ENCODE results near the gene TAS2R3. TPM values are rescaled to one million over a fixed set of nuclear protein-coding genes. Genes with fewer than 3 reads are reported as not detected.

Gene TAS2R3
- total RNA-seq, 1 experiment from 2014 or later, result 1.2 TPM

GRCh38 chr7:141715018-141715417 lies 48.9 kb upstream of the TAS2R3 start:
- TF ChIP-seq STAT6 (CRISPR knock-in tag; conservative IDR thresholded peaks at IDR 0.05; ENCODE audit: low read depth) (no peak), CBFB (CRISPR knock-in tag; IDR thresholded peaks at IDR 0.05; ENCODE audit: low read depth) (no peak), MXD4 (CRISPR knock-in tag; IDR thresholded peaks at IDR 0.05; ENCODE audit: borderline replicate concordance) (no peak), PREB (CRISPR knock-in tag; IDR thresholded peaks at IDR 0.05; ENCODE audit: borderline replicate concordance) (no peak), JUN (CRISPR knock-in tag; IDR thresholded peaks at IDR 0.05) (no peak), SP1 (CRISPR knock-in tag; conservative IDR thresholded peaks at IDR 0.05) (no peak), E2F4 (CRISPR knock-in tag; IDR thresholded peaks at IDR 0.05; ENCODE audit: borderline replicate concordance, low read depth) (no peak), NR1H2 (CRISPR knock-in tag; IDR thresholded peaks at IDR 0.05) (no peak), HMGA2 (CRISPR knock-in tag; IDR thresholded peaks at IDR 0.05) (no peak), RELA (CRISPR knock-in tag; IDR thresholded peaks at IDR 0.05; ENCODE audit: borderline replicate concordance) (no peak), IRF1 (CRISPR knock-in tag; IDR thresholded peaks at IDR 0.05) (no peak), ESRRA (CRISPR knock-in tag; IDR thresholded peaks at IDR 0.05; ENCODE audit: borderline replicate concordance) (no peak), ZMAT4 (CRISPR knock-in tag; IDR thresholded peaks at IDR 0.05) (no peak), ERG (CRISPR knock-in tag; IDR thresholded peaks at IDR 0.05) (no peak), NR3C1 (CRISPR knock-in tag; conservative IDR thresholded peaks at IDR 0.05; ENCODE audit: low read depth) (no peak), AFF4 (CRISPR knock-in tag; IDR thresholded peaks at IDR 0.05; ENCODE audit: borderline replicate concordance) (no peak), ZNF532 (CRISPR knock-in tag; IDR thresholded peaks at IDR 0.05; ENCODE audit: borderline replicate concordance) (no peak), GTF2I (CRISPR knock-in tag; conservative IDR thresholded peaks at IDR 0.05) (no peak)

More at GRCh38 chr7:141715018-141715417, 48.9 kb upstream of the TAS2R3 start:
- H3K36me3 Mint-ChIP-seq, result no peaks in the 10 kb centered on the region
- DNase-seq (ENCODE audit: low spot score) (no peak), ATAC-seq (no peak)
- no peaks in the 10 kb centered on the region for H3K27me3 Mint-ChIP-seq (ENCODE audit: low read depth)
- H3K27ac Mint-ChIP-seq, result no peak overlapping the region
- H3K9me3 Mint-ChIP-seq, result no peaks in the 10 kb centered on the region
- ChIA-PET CTCF (interaction anchor here (4.4 kb wide), 1 partner anchor 23 kb away, joined by 26 read pairs; the partner anchor contains the start of gene SSBP1), POLR2A (no interaction called here)
- H3K4me3 Mint-ChIP-seq, result no peak overlapping the region
- peaks cover 43% of the 10 kb centered on the region for H3K4me1 Mint-ChIP-seq

All from WTC11 (cell line).